Testis (tissue), 3 donors: ENCODE measurements around the gene MYO7A. TPM values are rescaled to one million over a fixed set of nuclear protein-coding genes. Genes with fewer than 3 reads are reported as not detected.

Experiments used
- DNase-seq: peaks from one replicate; pipeline ENCODE4 v3.0.0-alpha.2; 2019
- H3K27ac ChIP-seq, 2 donors: fragments of 200-600 bp; sonication (generic); one replicate each; pipeline ENCODE4 v1.5.1; 2019
- H3K27me3 ChIP-seq: fragments of 200-600 bp; sonication (generic); one replicate; pipeline ENCODE4 v1.5.1; 2019
- H3K36me3 ChIP-seq: fragments of 200-600 bp; sonication (generic); one replicate; pipeline ENCODE4 v1.5.1; 2017; ENCODE audit warnings: low read depth; ENCODE audit errors: missing control alignments
- H3K4me1 ChIP-seq: fragments of 200-600 bp; sonication (generic); one replicate; pipeline ENCODE4 v1.5.1; 2019
- H3K4me3 ChIP-seq, 2 donors: fragments of 200-600 bp; sonication (generic); one replicate each; pipeline ENCODE4 v1.5.1; 2017 to 2019
- H3K9me3 ChIP-seq: fragments of 200-600 bp; sonication (generic); one replicate; pipeline ENCODE4 v1.5.1; 2017
- POLR2A ChIP-seq: fragments of 450-650 bp; IDR thresholded peaks from one replicate; pipeline ENCODE4 v1.6.1; 2017; ENCODE audit warnings: antibody characterized with exemption, mild to moderate bottlenecking, moderate library complexity
- WGBS, 2 donors: methylation state at CpG; one replicate each; pipeline ENCODE4 v1.1.5; 2018; 5-methylcytosine and 5-hydroxymethylcytosine counted together
- intact Hi-C: fragments of 100-400 bp; cut with DNase I; formaldehyde crosslinking; loops from one replicate; pipeline ENCODE4 v1.15.1; 2023; ENCODE audit warnings: low total_unique reads
- polyA plus RNA-seq: library from polyadenylated mRNA; stranded (reverse); fragments of 350-450 nt; fragmentation: Illumina TruSeq; extraction: RNeasy Lipid Tissue Mini Kit (QIAGEN cat#74804); gene quantifications from one replicate; pipeline ENCODE4 v1.2.3, GENCODE V29; 2014; ENCODE audit warnings: low read depth, low replicate concordance; ENCODE audit not compliant: insufficient read depth
- total RNA-seq, 2 donors: library from RNA; depleted of rRNA; stranded (reverse); fragments of >200 nt; gene quantifications; one replicate each; pipeline ENCODE4 v1.2.3, GENCODE V29; 2016
- TF ChIP-seq, protein P1 (sequence below), 3 experiments: fragments of 450-650 bp in 2 of 3; fragments of 200-600 bp in 1 of 3; sonication (generic) in 1 of 3; IDR thresholded peaks; one replicate each; pipeline ENCODE4 v1.5.1; 2016 to 2019; ENCODE audit warnings: antibody characterized with exemption in 3 of 3, mild to moderate bottlenecking in 2 of 3, moderate library complexity in 1 of 3

MYO7A gene
- total and polyA plus RNA-seq, 3 donors from 2014 or later: 40.1 to 239 (median 161) TPM

DNA sequence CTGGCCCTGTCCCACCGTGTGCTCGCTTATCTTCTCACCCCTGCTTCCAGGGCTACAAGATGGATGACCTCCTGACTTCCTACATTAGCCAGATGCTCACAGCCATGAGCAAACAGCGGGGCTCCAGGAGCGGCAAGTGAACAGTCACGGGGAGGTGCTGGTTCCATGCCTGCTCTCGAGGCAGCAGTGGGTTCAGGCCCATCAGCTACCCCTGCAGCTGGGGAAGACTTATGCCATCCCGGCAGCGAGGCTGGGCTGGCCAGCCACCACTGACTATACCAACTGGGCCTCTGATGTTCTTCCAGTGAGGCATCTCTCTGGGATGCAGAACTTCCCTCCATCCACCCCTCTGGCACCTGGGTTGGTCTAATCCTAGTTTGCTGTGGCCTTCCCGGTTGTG is 86.5 kb downstream of the MYO7A start:
- no peak overlapping the region for H3K27ac ChIP-seq
- no peaks in the 10 kb centered on the region for H3K9me3 ChIP-seq
- no peaks in the 10 kb centered on the region for H3K36me3 ChIP-seq
- no peak for TF ChIP-seq POLR2A
- TF ChIP-seq, protein P1, sequence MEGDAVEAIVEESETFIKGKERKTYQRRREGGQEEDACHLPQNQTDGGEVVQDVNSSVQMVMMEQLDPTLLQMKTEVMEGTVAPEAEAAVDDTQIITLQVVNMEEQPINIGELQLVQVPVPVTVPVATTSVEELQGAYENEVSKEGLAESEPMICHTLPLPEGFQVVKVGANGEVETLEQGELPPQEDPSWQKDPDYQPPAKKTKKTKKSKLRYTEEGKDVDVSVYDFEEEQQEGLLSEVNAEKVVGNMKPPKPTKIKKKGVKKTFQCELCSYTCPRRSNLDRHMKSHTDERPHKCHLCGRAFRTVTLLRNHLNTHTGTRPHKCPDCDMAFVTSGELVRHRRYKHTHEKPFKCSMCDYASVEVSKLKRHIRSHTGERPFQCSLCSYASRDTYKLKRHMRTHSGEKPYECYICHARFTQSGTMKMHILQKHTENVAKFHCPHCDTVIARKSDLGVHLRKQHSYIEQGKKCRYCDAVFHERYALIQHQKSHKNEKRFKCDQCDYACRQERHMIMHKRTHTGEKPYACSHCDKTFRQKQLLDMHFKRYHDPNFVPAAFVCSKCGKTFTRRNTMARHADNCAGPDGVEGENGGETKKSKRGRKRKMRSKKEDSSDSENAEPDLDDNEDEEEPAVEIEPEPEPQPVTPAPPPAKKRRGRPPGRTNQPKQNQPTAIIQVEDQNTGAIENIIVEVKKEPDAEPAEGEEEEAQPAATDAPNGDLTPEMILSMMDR (IDR thresholded peaks at IDR 0.05): no peak
- H3K4me3 ChIP-seq: no peak overlapping the region
- H3K4me1 ChIP-seq: no peaks in the 10 kb centered on the region
- DNase-seq: no peak
- H3K27me3 ChIP-seq: no peaks in the 10 kb centered on the region
- WGBS, 2 donors: 50 to 92% methylated on average over 1 to 9 of the region's 9 CpGs
- intact Hi-C loops: no loop called here

GRCh38 chr11:77215106-77215505 is 87.1 kb downstream of the MYO7A start:
- Histone ChIP-seq H3K4me1 (no peaks in the 10 kb centered on the region), H3K4me3 (no peak overlapping the region), H3K9me3 (no peaks in the 10 kb centered on the region), H3K27me3 (no peaks in the 10 kb centered on the region), H3K36me3 (no peaks in the 10 kb centered on the region), H3K27ac (no peak overlapping the region)
- DNase-seq: no peak
- intact Hi-C loops: no loop called here
- TF ChIP-seq POLR2A: no peak
- TF ChIP-seq, protein P1 (IDR thresholded peaks at IDR 0.05): no peak
- 87 to 91% methylated on average over 3 of the region's 3 CpGs for WGBS, 2 donors

DNA sequence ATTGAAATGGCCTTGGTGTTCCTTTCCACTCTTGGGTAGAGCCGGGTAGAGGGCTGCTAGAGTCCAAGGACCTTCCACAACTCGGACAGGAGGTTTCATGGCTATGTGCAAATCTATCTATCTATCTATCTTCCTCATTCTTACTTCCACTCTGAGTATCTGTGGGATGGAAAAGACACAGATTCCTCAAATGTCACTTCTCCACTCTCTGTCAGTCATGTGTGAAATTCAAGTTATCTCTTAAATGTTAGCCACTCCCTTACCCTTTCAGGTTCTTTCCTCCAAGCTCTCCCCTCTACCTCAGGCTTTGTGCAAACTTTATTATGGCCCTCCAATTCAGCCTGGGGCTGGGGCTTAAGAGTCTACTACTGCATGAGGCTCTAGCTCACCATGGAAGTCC is 89.1 kb downstream of the MYO7A start:
- Histone ChIP-seq H3K27ac (no peak overlapping the region), H3K4me1 (no peaks in the 10 kb centered on the region), H3K4me3 (no peak overlapping the region), H3K9me3 (no peaks in the 10 kb centered on the region), H3K36me3 (no peaks in the 10 kb centered on the region), H3K27me3 (no peaks in the 10 kb centered on the region)
- DNase-seq: no peak
- intact Hi-C loops: no loop called here
- TF ChIP-seq POLR2A: no peak
- TF ChIP-seq, protein P1 (IDR thresholded peaks at IDR 0.05): no peak
- WGBS, 2 donors: 85 to 87% methylated on average over 2 of the region's 2 CpGs

DNA sequence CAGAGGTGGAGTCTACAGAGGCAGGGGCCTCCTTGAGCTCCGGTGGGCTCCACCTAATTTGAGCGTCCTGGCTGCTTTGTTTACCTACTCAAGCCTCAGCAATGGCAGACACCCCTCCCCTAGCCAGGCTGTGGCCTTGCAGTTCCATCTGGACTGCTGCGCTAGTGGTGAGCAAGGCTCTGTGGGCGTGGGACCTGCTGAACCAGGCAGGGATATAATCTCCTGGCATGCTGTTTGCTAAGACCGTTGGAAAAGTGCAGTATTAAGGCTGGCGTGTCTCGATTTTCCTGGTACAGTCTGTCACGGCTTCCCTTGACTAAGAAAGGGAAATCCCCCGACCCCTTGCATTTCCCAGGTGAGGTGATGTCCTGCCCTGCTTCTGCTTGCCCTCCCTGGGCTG is 95.8 kb downstream of the MYO7A start:
- Histone ChIP-seq H3K9me3 (no peaks in the 10 kb centered on the region), H3K27me3 (no peaks in the 10 kb centered on the region), H3K36me3 (no peaks in the 10 kb centered on the region), H3K4me3 (no peak overlapping the region), H3K4me1 (no peaks in the 10 kb centered on the region), H3K27ac (no peak overlapping the region)
- intact Hi-C loops: no loop called here
- no peak for DNase-seq
- WGBS, 2 donors: 90 to 93% methylated on average over 6 to 9 of the region's 9 CpGs
- no peak for TF ChIP-seq POLR2A

- Histone ChIP-seq H3K4me3 (no peak overlapping the region), H3K27me3 (no peaks in the 10 kb centered on the region), H3K36me3 (no peaks in the 10 kb centered on the region), H3K27ac (no peak overlapping the region), H3K9me3 (no peaks in the 10 kb centered on the region), H3K4me1 (no peaks in the 10 kb centered on the region)
- no peak for TF ChIP-seq POLR2A
- TF ChIP-seq, protein P1 (IDR thresholded peaks at IDR 0.05): no peak
- DNase-seq: no peak
- intact Hi-C loops: no loop called here
- 92 to 97% methylated on average over 5 of the region's 5 CpGs for WGBS, 2 donors
Measured at GRCh38 chr11:77230878-77231605, 103.0 kb downstream of the MYO7A start.
